OCI-LY1 (cell line): ENCODE data around the gene WDPCP.
"Not testable (repeated sequence)": the region's sequence is repeated elsewhere in the genome, so short reads cannot be mapped to it uniquely, and the experiment has no call there.

ENCODE experiments used
- EZH2 ChIP-seq: fragments of 200-600 bp; sonication (generic), shearing (Covaris generic); IDR thresholded peaks from 2 replicates; pipeline ENCODE4 v1.8.0; 2017; ENCODE audit warnings: borderline replicate concordance, mixed run types, mild to moderate bottlenecking, antibody characterized with exemption, low read length, moderate library complexity, mixed read lengths
- TF ChIP-seq, protein P1 (sequence below): fragments of 200-600 bp; sonication (generic), shearing (Covaris generic); IDR thresholded peaks from 2 replicates; pipeline ENCODE4 v1.5.1; 2017; ENCODE audit warnings: mild to moderate bottlenecking, antibody characterized with exemption, low read length, moderate library complexity, mixed read lengths

DNA sequence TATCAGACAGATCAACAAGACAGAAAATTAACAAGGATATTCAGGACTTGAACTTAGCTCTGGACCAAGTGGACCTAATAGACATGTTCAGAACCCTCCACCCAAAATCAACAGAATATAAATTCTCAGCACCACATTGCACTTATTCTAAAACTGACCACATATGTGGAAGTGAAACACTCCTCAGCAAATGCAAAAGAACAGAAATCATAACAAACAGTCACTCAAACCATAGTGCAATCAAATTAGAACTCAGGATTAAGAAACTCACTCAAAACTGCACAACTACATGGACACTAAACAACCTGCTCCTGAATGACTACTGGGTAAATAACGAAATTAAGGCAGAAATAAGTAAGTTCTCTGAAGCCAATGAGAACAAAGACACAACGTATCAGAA lies 35.5 kb upstream of the WDPCP start:
- not testable (repeated sequence) for TF ChIP-seq EZH2
- TF ChIP-seq, protein P1, sequence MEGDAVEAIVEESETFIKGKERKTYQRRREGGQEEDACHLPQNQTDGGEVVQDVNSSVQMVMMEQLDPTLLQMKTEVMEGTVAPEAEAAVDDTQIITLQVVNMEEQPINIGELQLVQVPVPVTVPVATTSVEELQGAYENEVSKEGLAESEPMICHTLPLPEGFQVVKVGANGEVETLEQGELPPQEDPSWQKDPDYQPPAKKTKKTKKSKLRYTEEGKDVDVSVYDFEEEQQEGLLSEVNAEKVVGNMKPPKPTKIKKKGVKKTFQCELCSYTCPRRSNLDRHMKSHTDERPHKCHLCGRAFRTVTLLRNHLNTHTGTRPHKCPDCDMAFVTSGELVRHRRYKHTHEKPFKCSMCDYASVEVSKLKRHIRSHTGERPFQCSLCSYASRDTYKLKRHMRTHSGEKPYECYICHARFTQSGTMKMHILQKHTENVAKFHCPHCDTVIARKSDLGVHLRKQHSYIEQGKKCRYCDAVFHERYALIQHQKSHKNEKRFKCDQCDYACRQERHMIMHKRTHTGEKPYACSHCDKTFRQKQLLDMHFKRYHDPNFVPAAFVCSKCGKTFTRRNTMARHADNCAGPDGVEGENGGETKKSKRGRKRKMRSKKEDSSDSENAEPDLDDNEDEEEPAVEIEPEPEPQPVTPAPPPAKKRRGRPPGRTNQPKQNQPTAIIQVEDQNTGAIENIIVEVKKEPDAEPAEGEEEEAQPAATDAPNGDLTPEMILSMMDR: not testable (repeated sequence)
